GM12878 (cell line): ENCODE results near the gene PPP2R5A.

Experiments
- CTCF ChIP-seq, 3 experiments: IDR thresholded peaks in 2 of 3; conservative IDR thresholded peaks in 1 of 3; 2 replicates each; pipeline ENCODE4 v1.5.1; 2011; ENCODE audit warnings: low read depth in 3 of 3, low read length in 3 of 3, mild to moderate bottlenecking in 3 of 3, control low read depth in 2 of 3, moderate library complexity in 2 of 3, inconsistent platforms in 1 of 3, mixed read lengths in 1 of 3; ENCODE audit not compliant: control insufficient read depth in 2 of 3, insufficient read depth in 1 of 3; ENCODE audit errors: extremely low read depth in 1 of 3
- EP300 ChIP-seq, 2 experiments: fragments of 150-350 bp in 1 of 2; IDR thresholded peaks; 2 replicates each; pipeline ENCODE4 v1.6.1; 2011 to 2012; ENCODE audit warnings: low read depth in 2 of 2, low read length in 2 of 2, borderline replicate concordance in 1 of 2, improper control_type of control experiment in 1 of 2, inconsistent platforms in 1 of 2; ENCODE audit not compliant: control insufficient read depth in 1 of 2
- RELA ChIP-seq: fragments of 450-650 bp; IDR thresholded peaks from 2 replicates; pipeline ENCODE4 v1.8.0; 2014; ENCODE audit warnings: borderline replicate concordance; ENCODE audit not compliant: partially characterized antibody
- SKIL ChIP-seq: fragments of 450-650 bp; IDR thresholded peaks from 2 replicates; pipeline ENCODE4 v1.6.1; 2017; ENCODE audit warnings: mild to moderate bottlenecking, low read depth, inconsistent platforms; ENCODE audit not compliant: poor library complexity, severe bottlenecking
- ZNF24 ChIP-seq: fragments of 450-650 bp; IDR thresholded peaks from 2 replicates; pipeline ENCODE4 v1.6.1; 2017; ENCODE audit warnings: antibody characterized with exemption, mild to moderate bottlenecking

- no peak for TF ChIP-seq SKIL
- no peak for TF ChIP-seq CTCF (IDR thresholded peaks at IDR 0.05 in 2 of 3, conservative IDR thresholded peaks at IDR 0.05 in 1 of 3; ENCODE audit: control insufficient read depth in 2 of 3, extremely low read depth in 1 of 3, insufficient read depth in 1 of 3, low read depth in 3 of 3, low read length in 3 of 3)
- no peak for TF ChIP-seq RELA
- TF ChIP-seq ZNF24, result no peak
- no peak for TF ChIP-seq EP300 (IDR thresholded peaks at IDR 0.05; ENCODE audit: borderline replicate concordance in 1 of 2, control insufficient read depth in 1 of 2, low read depth in 2 of 2, low read length in 2 of 2)
Observed at GRCh38 chr1:212375986-212376385, 90.8 kb downstream of the PPP2R5A start.
